GM21723 (cell line): ENCODE measurements around the gene C17orf50.
"Not testable (repeated sequence)": the region's sequence is repeated elsewhere in the genome, so short reads cannot be mapped to it uniquely, and the experiment has no call there.

Experiments
- ATAC-seq: cut with Tn5 transposase; IDR thresholded peaks from one replicate; pipeline ENCODE4 v1.9.1; 2021; ENCODE audit warnings: mild to moderate bottlenecking, moderate library complexity; ENCODE audit not compliant: unreplicated experiment

C17orf50 gene

DNA sequence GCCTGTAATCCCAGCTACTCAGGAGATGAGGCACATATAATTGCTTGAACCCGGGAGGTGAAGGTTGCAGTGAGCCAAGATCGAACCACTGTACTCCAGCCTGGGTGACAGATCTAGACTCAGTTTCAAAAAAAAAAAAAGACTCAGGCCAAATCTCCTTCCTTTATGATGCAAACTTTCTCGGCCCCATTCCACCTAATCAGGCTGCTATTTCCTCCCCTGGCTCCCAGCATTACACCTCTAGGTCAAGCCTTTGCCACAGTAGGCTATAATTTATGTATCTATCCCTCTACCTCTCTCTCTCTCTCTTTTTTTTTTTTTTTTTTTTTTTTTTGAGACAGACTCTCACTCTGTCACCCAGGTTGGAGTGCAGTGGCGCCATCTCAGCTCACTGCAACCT lies 9.1 kb upstream of the C17orf50 start:
- not testable (repeated sequence) for ATAC-seq

DNA sequence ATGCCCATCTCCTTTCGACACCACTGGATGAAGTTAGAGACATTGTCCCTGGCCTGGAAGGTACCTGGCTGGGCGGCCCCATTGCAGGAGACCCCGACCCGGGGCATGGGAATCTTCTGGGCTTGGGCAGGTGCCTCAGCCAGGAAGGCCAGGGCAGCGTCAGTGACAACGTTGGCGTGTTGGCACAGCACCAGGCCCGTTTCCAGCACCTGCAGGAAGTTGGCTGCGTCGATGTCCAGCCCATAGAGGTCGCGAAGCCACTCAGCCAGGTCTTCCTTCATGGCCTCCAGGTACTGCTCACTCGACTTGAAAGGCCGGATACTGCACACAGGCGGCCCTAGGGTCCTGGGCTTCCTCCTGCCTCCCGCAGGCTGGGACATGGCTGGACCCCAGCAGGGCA lies 8.2 kb upstream of the C17orf50 start:
- ATAC-seq: no peak

DNA sequence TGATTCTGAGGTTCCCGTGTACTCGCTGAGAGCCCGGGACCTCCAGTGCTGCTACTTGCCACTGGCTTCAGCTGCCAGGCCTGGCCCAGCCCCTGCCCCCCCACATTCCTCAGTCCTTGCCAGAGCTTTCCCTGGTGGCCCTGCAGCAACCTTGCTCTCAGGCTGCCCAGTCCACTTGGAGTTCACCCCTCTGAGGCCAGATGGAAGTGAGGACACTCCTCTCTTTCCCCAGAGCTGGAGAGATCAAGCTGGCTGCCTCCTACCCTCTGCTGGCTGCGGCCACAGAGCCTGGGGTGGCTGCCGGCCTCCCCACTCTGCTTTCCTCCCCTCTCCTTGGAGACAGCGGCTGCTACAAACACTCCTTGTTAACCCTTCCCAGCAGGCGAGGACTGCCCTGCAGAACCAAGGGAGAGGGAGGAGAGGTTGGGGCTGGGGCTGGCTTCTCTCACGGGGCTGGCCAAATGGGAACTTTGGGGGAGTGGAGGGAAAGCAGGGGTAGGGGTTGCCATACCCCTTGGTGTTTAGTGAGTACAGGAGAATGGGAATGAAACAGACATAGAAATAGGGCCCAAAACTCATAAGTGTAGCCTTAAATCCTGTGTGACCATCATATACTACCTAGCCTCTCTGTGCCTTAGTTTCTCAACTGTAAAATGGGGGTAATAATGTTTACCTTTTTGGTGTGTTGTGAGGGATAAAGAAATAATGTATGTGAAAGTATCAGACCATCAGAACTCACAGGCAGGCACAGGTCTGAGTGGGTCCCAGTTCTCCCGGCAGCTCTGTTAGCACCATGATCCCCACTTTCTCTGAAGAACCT lies 7.5 kb upstream of the C17orf50 start, which contains the start of gene GAS2L2:
Gene GAS2L2 (minus strand): TSS at position 295 of the 820 bp plus-strand sequence. CDS start 389 bp downstream, outside the sequence.
- ATAC-seq: no peak

DNA sequence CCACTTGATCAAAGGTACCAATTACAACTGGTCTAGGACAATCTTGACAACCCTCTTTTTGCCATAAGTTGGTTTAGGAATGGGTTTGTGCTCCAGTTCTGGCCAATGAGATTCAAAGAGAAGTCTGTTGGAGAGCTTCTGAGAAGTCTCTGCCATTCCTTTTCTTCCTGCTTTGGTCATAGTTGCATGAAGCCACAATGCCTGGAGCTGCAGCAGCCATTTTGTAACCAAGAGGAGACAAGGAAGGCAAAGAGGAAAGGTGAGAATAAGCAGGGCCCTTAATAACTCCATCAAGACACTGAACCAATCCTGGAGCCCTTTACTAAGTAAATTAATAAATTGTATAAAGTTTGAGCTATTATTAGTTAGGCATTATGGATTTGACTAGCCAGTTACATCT lies 3.4 kb upstream of the C17orf50 start:
- ATAC-seq: no peak

DNA sequence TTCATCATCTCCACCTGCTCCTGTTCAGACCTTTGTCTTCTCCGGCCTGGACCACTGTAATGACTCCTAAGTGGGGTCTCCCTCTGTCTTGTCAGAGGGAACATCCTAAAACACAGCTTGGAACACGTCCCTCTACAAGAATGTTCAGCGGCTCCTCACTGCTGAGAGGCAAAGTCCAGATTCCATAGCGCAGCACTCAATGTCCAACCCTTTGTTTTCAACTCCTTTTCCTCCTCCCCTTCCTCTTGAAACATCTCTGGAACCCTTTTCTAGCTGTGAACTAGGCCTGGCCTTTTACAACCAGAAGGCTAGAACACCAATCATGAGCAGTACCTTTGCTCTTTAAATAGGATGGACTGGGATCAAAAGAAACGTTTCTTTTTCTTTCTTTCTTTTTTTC lies 914 bp downstream of the C17orf50 start:
- no peak for ATAC-seq

DNA sequence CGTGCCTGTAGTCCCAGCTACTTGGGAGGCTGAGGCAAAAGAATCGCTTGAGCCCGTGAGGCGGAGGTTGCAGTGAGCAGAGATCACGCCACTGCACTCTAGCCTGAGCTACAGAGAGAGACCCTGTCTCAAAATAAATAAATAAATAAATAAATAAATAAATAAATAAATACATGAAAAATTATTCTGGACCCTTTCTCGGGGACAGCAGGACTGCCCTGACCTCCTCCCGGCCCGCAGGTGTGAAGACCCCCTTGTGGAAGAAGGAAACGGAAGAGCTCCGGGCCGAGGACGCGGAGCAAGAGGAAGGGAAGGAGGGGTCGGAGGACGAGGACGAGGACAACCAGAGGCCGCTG lies 3.1 kb downstream of the C17orf50 start:
- ATAC-seq: no peak

DNA sequence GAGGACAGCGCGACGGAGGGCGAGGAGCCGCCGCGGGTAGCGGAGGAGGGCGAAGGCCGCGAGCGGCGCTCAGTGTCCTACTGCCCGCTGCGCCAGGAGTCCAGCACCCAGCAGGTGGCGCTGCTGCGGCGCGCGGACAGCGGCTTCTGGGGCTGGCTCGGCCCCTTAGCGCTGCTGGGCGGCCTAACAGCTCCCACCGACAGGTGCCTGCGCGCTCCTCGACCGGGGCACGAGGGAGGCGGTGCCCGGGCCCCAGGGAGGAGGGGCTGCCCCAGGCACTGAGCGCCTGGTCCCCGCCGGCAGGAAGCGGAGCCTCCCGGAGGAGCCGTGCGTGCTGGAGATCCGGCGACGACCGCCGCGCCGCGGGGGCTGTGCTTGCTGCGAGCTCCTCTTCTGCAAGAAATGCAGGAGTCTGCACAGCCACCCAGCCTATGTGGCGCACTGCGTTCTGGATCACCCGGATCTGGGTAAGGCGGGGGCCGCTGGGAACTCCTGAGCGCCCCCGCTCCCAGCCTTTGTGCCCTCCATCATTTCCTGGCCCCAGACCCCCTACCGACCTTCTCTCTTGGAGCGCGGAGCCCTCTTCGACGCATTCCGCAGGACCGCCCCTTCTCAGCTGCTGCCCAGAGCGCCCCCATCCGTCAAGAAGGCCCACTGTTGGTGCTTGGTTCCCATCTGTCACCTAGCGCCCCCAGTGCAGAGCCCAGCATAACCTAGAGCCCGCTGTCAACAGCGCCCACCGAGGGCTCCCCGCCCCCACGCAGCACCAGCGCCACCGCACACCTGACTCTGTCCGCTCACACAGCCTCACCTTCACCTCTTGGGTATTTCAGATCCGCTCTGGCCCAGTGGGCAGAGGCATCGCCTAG lies 3.7 kb downstream of the C17orf50 start:
- ATAC-seq: peak; percentile 86

DNA sequence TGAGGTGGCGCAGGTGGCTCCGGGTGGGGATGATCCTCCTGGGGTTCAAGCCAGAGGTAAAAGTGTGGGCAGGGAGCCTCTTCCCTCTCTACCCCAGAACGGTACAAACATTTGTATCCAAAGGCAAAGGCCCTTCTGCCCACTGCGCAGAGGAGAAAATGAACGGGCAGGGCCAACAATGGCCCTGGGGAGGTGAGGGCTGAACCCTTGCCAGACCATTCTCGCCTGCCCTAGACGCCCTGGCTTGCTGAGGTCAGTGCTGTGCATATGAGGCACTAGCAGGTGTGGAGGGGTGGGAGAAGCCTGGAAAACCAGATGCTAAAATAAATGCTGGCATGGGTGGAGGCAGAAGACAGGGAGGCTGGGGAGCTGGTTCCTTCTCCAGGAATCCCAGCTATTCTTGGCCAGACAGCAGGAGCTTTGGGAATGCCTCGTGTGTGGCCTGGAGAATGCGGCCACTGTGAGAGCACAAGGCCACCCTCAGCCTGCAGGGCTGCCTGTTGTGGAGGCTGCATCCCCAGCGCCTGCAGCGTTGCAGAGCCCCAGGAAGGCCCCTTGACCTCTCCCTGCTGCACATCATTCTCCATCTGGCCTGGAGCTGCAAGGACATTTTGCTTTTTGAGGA lies 4.5 kb downstream of the C17orf50 start:
- ATAC-seq: no peak

DNA sequence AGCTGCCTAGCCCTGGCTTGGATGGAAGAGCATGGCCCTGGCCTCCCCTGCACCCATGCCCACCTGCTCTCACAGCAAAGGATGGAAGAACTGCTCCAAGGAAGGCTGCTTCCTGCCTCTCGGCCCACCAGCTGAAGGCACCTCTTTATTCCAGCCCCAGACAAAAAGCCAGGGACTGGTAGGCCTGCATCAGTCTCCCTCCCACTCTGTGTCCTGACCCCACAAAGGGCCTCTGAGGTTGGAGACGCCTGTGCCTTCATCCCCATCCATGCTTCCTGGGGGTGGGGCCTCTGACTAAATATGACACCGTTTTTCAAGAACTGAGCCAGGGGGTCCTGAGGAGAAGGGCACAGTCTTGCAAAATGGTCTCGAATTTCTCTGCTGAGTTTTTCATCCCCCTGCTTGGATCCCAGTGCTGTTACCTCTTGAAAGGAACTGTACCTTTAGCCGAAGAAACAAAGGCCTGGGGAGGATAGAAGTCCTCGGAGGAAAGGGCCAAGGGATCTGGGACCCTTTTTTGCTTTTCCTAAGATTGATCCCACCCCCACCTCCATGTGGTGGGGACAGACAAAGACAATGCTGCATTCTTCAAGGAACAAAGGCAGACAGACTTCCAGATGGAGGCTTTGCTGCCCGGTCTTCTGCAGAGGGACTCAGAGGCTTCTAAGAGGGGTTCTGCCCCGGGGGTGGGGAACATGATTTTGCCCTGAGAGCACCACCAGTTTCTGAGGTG lies 5.2 kb downstream of the C17orf50 start:
- no peak for ATAC-seq

DNA sequence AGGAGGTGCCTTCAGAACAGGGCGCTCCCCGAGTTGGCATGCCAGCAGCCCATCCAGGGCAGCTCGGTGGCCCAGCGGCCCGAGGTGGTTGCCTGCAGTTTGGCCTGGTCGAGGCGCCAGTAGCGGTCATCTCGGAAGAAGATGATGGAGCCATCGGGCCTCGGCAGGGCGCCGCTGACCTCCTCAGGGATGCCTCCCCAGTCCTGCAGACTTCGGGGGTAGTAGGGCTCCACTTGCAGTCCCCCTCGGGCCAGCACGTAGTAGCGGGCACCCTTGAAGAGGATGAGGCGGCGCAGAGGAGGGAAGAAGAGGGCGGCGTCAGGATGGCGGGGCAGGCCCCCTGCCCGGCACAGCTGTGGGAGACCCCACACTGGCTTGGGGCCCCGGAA lies 5.8 kb downstream of the C17orf50 start:
- no peak for ATAC-seq

DNA sequence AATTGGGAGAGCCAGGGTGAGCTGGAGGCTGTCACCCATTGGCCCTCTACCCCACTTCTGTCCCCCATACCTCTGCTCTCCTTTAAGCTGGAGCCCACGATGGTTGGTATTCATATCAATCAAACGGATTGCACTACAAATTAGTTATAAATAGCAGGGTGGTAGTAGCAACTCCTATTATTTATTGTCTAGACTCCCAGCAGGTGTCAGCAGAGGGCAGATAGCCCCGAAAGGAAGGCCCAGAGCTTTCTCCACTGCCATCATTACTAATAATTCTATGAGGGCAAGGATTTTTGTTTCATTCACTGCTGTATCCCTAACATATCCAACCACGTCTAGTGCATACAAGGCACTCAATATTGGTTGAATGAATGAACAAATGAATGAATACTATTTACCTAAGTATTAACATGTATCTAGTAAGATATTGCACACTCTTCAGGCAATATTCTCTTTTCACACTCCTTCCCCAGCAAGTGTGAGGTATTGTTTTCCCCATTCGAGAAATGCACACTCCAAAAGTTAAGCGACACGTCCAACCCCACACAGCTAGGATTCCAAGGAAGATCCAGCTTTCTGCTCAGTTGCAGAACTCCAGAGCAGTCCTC lies 6.3 kb downstream of the C17orf50 start:
- ATAC-seq: no peak

DNA sequence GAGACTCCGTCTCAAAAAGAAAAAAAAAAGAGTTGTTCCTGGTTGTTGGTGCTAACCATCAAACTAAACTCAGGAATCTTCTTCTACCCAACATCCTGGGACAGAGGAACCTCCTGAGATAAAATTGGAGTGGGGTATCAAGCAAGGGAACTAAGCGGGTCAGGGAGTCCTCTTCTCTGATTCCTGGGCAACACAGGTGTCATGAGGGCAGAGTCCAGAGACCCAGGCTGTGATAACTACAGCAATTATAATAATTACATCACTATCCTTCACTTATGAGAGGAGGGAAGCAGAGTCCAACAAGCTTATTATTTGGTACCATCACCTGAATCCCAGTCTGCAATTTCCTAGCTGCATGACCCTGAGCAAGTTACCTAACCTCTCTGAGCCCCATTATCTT lies 8.1 kb downstream of the C17orf50 start:
- ATAC-seq: no peak

DNA sequence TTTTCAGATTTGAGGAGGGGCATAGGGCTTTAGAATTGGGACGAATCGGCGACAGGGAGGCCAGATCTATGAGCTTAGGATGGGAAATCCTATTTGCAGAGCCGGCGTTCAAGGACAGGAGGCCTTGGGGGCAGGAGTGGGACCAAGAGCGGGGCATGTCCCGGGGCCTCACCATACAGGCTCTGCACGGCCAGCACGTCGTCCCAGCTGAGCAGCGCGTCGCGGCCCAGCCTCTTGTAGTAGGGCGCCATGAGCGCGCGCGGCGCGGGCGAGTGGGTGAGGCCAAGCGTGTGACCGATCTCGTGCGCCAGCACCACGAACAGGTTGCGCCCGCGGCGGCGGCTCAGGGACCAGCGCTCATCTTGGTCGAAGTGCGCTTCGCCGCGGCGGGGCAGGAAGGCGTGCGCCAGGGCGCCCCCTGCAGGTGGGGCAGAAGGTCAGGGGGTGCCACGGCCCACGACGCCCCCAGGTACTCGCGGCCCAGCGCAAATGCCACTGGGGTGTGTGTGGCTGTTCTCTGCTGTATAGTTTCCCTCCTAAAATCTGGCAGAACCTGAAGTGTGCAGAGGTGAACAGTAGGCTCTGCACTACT lies 9.3 kb downstream of the C17orf50 start:
- ATAC-seq: no peak

DNA sequence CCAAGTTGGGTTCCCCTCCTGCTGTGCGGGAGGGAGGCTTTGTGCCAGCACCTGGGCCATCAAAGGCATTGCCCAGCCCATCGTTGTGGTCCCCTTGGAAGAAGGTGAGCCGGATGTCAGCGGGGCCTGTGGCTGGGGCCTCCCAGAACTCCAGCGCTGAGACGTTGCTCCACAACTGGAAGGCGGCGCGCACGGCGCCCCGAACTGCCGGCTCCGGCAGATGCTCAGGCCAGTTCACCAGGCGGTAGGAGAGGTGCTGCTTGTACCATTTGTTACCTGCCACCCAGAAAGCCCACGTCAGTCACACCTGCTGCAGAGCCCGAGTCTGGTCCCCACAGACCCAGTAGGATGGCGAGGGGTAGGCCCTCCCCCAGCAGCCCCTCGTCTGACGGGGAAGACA lies 12.4 kb downstream of the C17orf50 start:
- ATAC-seq: no peak

DNA sequence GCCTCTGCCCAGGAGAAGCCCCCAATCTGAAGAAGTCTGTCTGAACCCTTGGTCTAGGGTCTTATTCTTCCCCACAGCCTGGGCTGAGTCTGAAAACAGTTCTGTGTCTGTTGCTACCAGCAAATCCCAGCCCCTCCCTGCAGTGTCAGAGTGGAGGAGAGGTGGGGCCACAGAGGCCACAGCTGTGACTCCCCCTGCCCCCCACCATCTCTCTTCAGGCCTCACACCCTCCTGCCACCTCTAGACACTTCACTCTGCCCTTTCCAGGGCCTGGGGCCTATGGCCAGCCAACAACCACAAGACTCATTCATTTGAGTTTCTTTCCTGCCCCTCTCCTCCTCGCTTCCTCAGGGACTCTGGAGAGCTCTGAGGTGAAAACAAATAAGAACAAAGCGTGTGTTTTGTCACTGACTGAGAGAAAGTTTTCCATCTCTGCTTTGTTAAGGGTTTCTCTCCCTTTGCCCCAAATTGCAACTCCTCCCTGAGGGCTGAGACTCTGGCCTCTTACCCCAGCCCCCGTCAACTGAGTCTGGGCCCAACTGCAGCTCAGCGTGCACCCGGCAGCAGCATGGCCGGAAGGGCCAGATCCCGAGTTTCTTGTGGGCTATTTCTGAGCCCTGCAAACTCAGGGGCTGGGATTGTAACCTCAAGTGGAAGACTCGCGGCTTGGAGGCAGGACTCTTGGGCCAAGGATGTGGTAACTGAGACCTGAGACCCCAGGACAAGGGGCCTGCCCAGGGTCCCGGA lies 13.2 kb downstream of the C17orf50 start:
- ATAC-seq: no peak

DNA sequence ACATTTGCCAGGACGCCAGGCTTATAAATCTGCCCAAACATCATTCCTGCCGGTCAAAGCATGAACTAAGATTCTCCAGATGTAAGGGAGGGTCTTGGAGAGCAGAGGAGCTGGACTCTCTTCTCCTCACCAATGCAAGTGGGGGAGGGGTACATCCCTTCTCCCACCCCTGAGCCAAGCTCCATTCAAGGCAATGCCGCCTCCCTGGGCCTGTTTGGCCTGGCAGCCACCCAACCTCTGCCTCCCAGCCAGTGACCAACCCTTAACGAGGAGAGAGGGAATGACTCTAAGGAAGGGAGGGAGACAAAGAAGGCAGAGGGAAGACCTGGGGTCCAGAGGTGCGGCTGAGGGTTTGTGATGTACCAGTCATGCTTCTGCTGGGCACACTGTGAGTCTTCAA lies 13.8 kb downstream of the C17orf50 start:
- ATAC-seq: no peak

DNA sequence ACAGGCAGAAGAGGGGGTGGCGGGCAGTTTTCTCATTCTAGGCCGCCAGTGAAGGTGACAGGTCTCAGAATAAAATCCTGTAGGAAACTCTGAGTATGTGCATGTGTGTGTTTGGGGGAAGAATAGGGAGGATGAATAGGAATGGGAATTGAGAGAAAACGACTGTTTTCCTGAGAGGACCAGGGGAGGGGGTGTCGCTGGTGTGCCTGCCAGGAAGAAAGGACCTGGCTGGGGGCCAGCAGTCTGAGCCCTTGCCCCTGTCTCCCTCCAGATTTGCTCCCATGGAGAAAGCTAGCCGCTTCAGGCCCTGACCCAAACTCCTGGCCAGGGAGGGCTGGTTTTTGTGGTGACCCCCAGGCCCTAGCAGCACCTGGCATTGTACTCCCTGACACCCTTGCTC lies 14.4 kb downstream of the C17orf50 start:
- no peak for ATAC-seq

DNA sequence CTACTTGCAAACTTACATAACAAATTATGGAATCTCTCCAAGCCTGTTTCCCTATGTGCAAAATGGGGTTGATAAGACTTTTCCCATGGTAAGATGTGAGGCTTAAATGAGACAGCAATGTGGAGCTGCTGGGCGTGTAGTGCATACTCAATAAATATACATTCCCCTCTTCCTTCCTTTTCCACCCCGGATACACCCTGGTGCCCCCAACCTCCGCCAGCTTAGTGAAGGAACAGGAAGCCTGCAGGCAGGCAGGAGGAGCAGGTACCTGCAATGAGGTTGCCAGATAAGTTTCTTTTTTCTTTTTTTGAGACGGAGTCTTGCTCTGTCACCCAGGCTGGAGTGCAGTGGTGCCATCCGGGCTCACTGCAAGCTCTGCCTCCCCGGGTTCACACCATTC lies 14.9 kb downstream of the C17orf50 start:
- ATAC-seq: no peak

DNA sequence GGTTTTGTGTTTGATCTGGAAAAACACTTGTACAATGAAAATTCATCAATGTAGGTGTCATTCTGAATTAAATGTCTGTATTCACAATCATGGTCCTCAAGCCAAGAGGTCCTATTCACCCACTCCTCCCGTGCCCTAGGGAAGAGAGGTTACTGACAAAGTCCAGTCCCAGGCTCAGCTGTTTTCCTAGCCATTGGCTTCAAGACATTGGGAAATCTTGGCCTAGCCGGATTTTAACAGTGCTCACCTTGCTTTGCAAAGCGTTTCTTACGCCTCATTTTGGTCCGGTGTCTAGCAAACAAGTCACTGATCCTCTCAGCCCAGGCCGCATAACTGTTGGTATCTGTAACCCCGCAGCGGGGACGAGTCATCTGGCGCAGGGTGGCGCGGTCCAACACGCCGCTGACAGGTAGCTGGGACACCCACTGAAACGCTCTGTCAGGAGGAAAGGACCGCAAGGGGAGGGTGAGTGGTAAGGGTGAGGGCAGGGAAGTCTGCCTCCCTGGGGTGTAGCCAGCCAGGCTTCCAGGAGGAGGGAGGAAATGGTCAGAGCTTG lies 18.0 kb downstream of the C17orf50 start:
- no peak for ATAC-seq
